HEK293 (cell line): ENCODE results near the gene COL7A1.

Source experiments
- FEZF1 ChIP-seq: fragments of 450-650 bp; formaldehyde crosslinking; IDR thresholded peaks from 2 replicates; pipeline ENCODE4 v1.5.1; 2016; ENCODE audit warnings: missing biosample characterization, missing genetic modification characterization
- GFI1B ChIP-seq: fragments of 450-650 bp; formaldehyde crosslinking; IDR thresholded peaks from 2 replicates; pipeline ENCODE4 v1.5.1; 2016; ENCODE audit warnings: missing biosample characterization, missing genetic modification characterization
- GLIS2 ChIP-seq: fragments of 450-650 bp; formaldehyde crosslinking; IDR thresholded peaks from 2 replicates; pipeline ENCODE4 v1.5.1; 2016; ENCODE audit warnings: missing biosample characterization, missing genetic modification characterization
- MEIS1 ChIP-seq: sonication (generic); formaldehyde crosslinking; IDR thresholded peaks from 2 replicates; pipeline ENCODE4 v1.8.1; 2022; ENCODE audit warnings: missing genetic modification reagents, mild to moderate bottlenecking, borderline replicate concordance
- OSR2 ChIP-seq: fragments of 450-650 bp; formaldehyde crosslinking; IDR thresholded peaks from 2 replicates; pipeline ENCODE4 v1.5.1; 2016; ENCODE audit warnings: missing biosample characterization, missing genetic modification characterization
- PATZ1 ChIP-seq: fragments of 450-650 bp; formaldehyde crosslinking; IDR thresholded peaks from 2 replicates; pipeline ENCODE4 v1.5.1; 2016; ENCODE audit warnings: missing biosample characterization, missing genetic modification characterization
- PRDM10 ChIP-seq: fragments of 450-650 bp; formaldehyde crosslinking; IDR thresholded peaks from 2 replicates; pipeline ENCODE4 v1.5.1; 2016; ENCODE audit warnings: missing biosample characterization, missing genetic modification characterization
- SP3 ChIP-seq: fragments of 450-650 bp; formaldehyde crosslinking; IDR thresholded peaks from 2 replicates; pipeline ENCODE4 v1.5.1; 2016; ENCODE audit warnings: missing biosample characterization, missing genetic modification characterization
- ZBTB17 ChIP-seq: fragments of 450-650 bp; formaldehyde crosslinking; IDR thresholded peaks from 2 replicates; pipeline ENCODE4 v1.5.1; 2016; ENCODE audit warnings: missing biosample characterization, missing genetic modification characterization
- ZBTB26 ChIP-seq: fragments of 450-650 bp; formaldehyde crosslinking; optimal IDR thresholded peaks from 2 replicates; pipeline ENCODE3; 2016; ENCODE audit warnings: missing biosample characterization, mild to moderate bottlenecking, missing genetic modification characterization
- ZBTB48 ChIP-seq: fragments of 450-650 bp; formaldehyde crosslinking; IDR thresholded peaks from 2 replicates; pipeline ENCODE4 v1.5.1; 2016; ENCODE audit warnings: missing biosample characterization, missing genetic modification characterization
- ZFP41 ChIP-seq: fragments of 450-650 bp; formaldehyde crosslinking; IDR thresholded peaks from 2 replicates; pipeline ENCODE4 v1.5.1; 2016; ENCODE audit warnings: missing biosample characterization, missing genetic modification characterization, borderline replicate concordance
- ZFP69B ChIP-seq: fragments of 450-650 bp; formaldehyde crosslinking; IDR thresholded peaks from 2 replicates; pipeline ENCODE4 v1.5.1; 2016; ENCODE audit warnings: missing biosample characterization, missing genetic modification characterization
- ZIC2 ChIP-seq: fragments of 450-650 bp; formaldehyde crosslinking; IDR thresholded peaks from 2 replicates; pipeline ENCODE4 v1.5.1; 2016; ENCODE audit warnings: missing biosample characterization, missing genetic modification characterization
- ZNF157 ChIP-seq: fragments of 450-650 bp; formaldehyde crosslinking; IDR thresholded peaks from 2 replicates; pipeline ENCODE4 v1.5.1; 2016; ENCODE audit warnings: missing biosample characterization, missing genetic modification characterization
- ZNF202 ChIP-seq: fragments of 450-650 bp; formaldehyde crosslinking; IDR thresholded peaks from 2 replicates; pipeline ENCODE4 v1.5.1; 2016; ENCODE audit warnings: missing biosample characterization, missing genetic modification characterization, borderline replicate concordance
- ZNF221 ChIP-seq: fragments of 450-650 bp; formaldehyde crosslinking; IDR thresholded peaks from 2 replicates; pipeline ENCODE4 v1.5.1; 2017; ENCODE audit warnings: missing biosample characterization, missing genetic modification characterization, borderline replicate concordance
- ZNF324 ChIP-seq: fragments of 450-650 bp; formaldehyde crosslinking; IDR thresholded peaks from 2 replicates; pipeline ENCODE4 v1.5.1; 2016; ENCODE audit warnings: missing biosample characterization, missing genetic modification characterization
- ZNF350 ChIP-seq: fragments of 450-650 bp; formaldehyde crosslinking; IDR thresholded peaks from 2 replicates; pipeline ENCODE4 v1.5.0; 2017; ENCODE audit warnings: missing biosample characterization, mild to moderate bottlenecking, missing genetic modification characterization
- ZNF354C ChIP-seq: fragments of 450-650 bp; formaldehyde crosslinking; IDR thresholded peaks from 2 replicates; pipeline ENCODE4 v1.5.1; 2016; ENCODE audit warnings: missing biosample characterization, missing genetic modification characterization, low read depth, borderline replicate concordance
- ZNF510 ChIP-seq: fragments of 450-650 bp; formaldehyde crosslinking; IDR thresholded peaks from 2 replicates; pipeline ENCODE4 v1.5.1; 2018; ENCODE audit warnings: mild to moderate bottlenecking, missing genetic modification characterization, missing biosample characterization; ENCODE audit not compliant: insufficient replicate concordance
- ZNF561 ChIP-seq: fragments of 450-650 bp; IDR thresholded peaks from 2 replicates; pipeline ENCODE4 v1.5.1; 2018; ENCODE audit warnings: missing biosample characterization, missing genetic modification characterization, borderline replicate concordance
- ZNF629 ChIP-seq: fragments of 450-650 bp; formaldehyde crosslinking; IDR thresholded peaks from 2 replicates; pipeline ENCODE4 v1.5.1; 2017; ENCODE audit warnings: missing biosample characterization, missing genetic modification characterization
- ZSCAN4 ChIP-seq: fragments of 450-650 bp; formaldehyde crosslinking; IDR thresholded peaks from 2 replicates; pipeline ENCODE4 v1.5.1; 2017; ENCODE audit warnings: missing biosample characterization, missing genetic modification characterization

Gene COL7A1

GRCh38 chr3:48598323-48599076 is 3.4 kb upstream of the COL7A1 start (continued):
- TF ChIP-seq ZNF510 (no peak), SP3 (tag by site-specific recombination) (no peak), ZNF350 (tag by site-specific recombination) (no peak), ZFP41 (tag by site-specific recombination) (no peak), FEZF1 (tag by site-specific recombination) (peak; percentile 46; the same call in 1 of the 2 replicates), GFI1B (no peak), ZNF221 (tag by site-specific recombination) (no peak), ZNF354C (tag by site-specific recombination) (no peak), OSR2 (peak; percentile 67), ZIC2 (tag by site-specific recombination) (peak; percentile 98), ZBTB48 (peak; percentile 72; the same call in 1 of the 2 replicates), ZNF202 (tag by site-specific recombination) (no peak), ZBTB17 (tag by site-specific recombination) (peak; percentile 64), GLIS2 (peak; percentile 70), ZNF324 (peak; percentile 64; the same call in 1 of the 2 replicates), ZNF561 (tag by site-specific recombination) (no peak), ZBTB26 (tag by site-specific recombination) (no peak), ZFP69B (tag by site-specific recombination) (peak; percentile 36; the same call in 1 of the 2 replicates), PRDM10 (tag by site-specific recombination) (peak; percentile 82), PATZ1 (tag by site-specific recombination) (peak; percentile 64), ZNF157 (tag by site-specific recombination) (no peak), ZSCAN4 (tag by site-specific recombination) (no peak), ZNF629 (tag by site-specific recombination) (peak; percentile 61), MEIS1 (no peak)
